Osteoblast (primary cell): ENCODE results near the gene GSPT1. TPM values are rescaled to one million over a fixed set of nuclear protein-coding genes. Genes with fewer than 3 reads are reported as not detected.
A peak's percentile ranks its signal among the peaks of the same experiment; 100 is the strongest.

Source experiments
- DNase-seq: peaks from one replicate; pipeline ENCODE4 v3.0.0; 2011; ENCODE audit warnings: low spot score, mixed read lengths; ENCODE audit not compliant: insufficient read length; ENCODE audit errors: missing footprints
- H2AFZ ChIP-seq: 2 replicates; pipeline ENCODE4 v1.6.0; 2011; ENCODE audit warnings: mild to moderate bottlenecking, low read length
- H3K27ac ChIP-seq: 2 replicates; pipeline ENCODE4 v1.5.1; 2011; ENCODE audit warnings: mild to moderate bottlenecking, low read depth, low read length, moderate library complexity
- H3K27me3 ChIP-seq: 2 replicates; pipeline ENCODE4 v1.6.0; 2012; ENCODE audit warnings: mild to moderate bottlenecking, control low read depth, inconsistent platforms, low read length, moderate library complexity; ENCODE audit not compliant: insufficient read depth
- H3K36me3 ChIP-seq: 2 replicates; pipeline ENCODE4 v1.5.1; 2011; ENCODE audit warnings: mild to moderate bottlenecking, low read length, control low read depth, moderate library complexity; ENCODE audit not compliant: insufficient read depth
- H3K4me1 ChIP-seq: 2 replicates; pipeline ENCODE4 v1.5.1; 2011; ENCODE audit warnings: mild to moderate bottlenecking, low read length, control low read depth, moderate library complexity; ENCODE audit not compliant: insufficient read depth
- H3K4me2 ChIP-seq: 2 replicates; pipeline ENCODE4 v1.6.0; 2011; ENCODE audit warnings: mild to moderate bottlenecking, low read length; ENCODE audit not compliant: insufficient read depth
- H3K4me3 ChIP-seq: fragments of 200-600 bp; sonication (generic); 3 replicates; pipeline ENCODE4 v1.5.1; 2012; ENCODE audit warnings: mild to moderate bottlenecking, low read length, inconsistent platforms; ENCODE audit not compliant: insufficient read depth
- H3K79me2 ChIP-seq: 2 replicates; pipeline ENCODE4 v1.6.0; 2012; ENCODE audit warnings: mild to moderate bottlenecking, low read length, control low read depth, inconsistent platforms; ENCODE audit not compliant: insufficient read depth
- H3K9me3 ChIP-seq: 2 replicates; pipeline ENCODE4 v1.5.1; 2011; ENCODE audit warnings: low read depth, low read length, control low read depth
- H4K20me1 ChIP-seq: 2 replicates; pipeline ENCODE4 v1.6.0; 2012; ENCODE audit warnings: mild to moderate bottlenecking, low read length, control low read depth; ENCODE audit not compliant: insufficient read depth
- CTCF ChIP-seq: IDR thresholded peaks from 2 replicates; pipeline ENCODE4 v1.5.1; 2011; ENCODE audit warnings: mild to moderate bottlenecking, low read depth, low read length, moderate library complexity; ENCODE audit errors: extremely low read depth
- total RNA-seq: library from RNA; depleted of rRNA; stranded (reverse); fragments of >200 nt; gene quantifications from 2 replicates; pipeline ENCODE4 v1.2.3, GENCODE V29; 2012

Gene GSPT1
- total RNA-seq, 1 donor = 109 TPM

- Histone ChIP-seq H3K79me2 (peaks cover 52% of the 10 kb centered on the region), H3K4me3 (no peak overlapping the region), H3K4me1 (peaks cover 7% of the 10 kb centered on the region), H3K4me2 (no peak overlapping the region), H3K36me3 (peaks cover 79% of the 10 kb centered on the region), H3K9me3 (no peaks in the 10 kb centered on the region), H2AFZ (no peak overlapping the region), H4K20me1 (peaks cover 13% of the 10 kb centered on the region), H3K27me3 (no peaks in the 10 kb centered on the region), H3K27ac (no peak overlapping the region)
- no peak for DNase-seq
- no peak for TF ChIP-seq CTCF
Measured at GRCh38 chr16:11880007-11880406, 35.7 kb downstream of the GSPT1 start.

DNA sequence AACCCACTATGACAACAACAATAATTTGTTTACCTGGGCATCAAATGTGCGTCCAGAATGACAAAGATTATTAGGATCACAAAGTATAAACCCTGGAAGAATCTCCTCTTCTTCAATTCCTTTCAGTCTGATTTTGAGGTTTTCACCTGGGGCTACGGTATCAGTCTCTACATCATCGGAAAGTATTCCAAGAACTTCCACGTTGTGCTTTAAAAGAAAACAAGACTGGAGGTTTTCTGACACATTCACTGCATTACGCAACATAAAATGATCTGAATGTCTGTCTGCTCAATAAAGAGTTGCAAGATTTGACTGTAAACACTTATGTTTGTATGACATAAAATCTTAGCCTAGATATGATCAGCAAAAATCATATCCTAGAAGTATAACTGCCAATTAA, 38.4 kb downstream of the GSPT1 start:
- peaks cover 7% of the 10 kb centered on the region for H3K4me1 ChIP-seq
- peaks cover 80% of the 10 kb centered on the region for H3K36me3 ChIP-seq
- no peak overlapping the region for H2AFZ ChIP-seq
- H3K27ac ChIP-seq = peak overlapping the region; percentile 28
- no peak for DNase-seq
- peaks cover 49% of the 10 kb centered on the region for H3K79me2 ChIP-seq
- H4K20me1 ChIP-seq = peaks cover 13% of the 10 kb centered on the region
- H3K9me3 ChIP-seq = no peaks in the 10 kb centered on the region
- no peaks in the 10 kb centered on the region for H3K27me3 ChIP-seq
- no peak overlapping the region for H3K4me3 ChIP-seq
- no peak overlapping the region for H3K4me2 ChIP-seq
- no peak for TF ChIP-seq CTCF

DNA sequence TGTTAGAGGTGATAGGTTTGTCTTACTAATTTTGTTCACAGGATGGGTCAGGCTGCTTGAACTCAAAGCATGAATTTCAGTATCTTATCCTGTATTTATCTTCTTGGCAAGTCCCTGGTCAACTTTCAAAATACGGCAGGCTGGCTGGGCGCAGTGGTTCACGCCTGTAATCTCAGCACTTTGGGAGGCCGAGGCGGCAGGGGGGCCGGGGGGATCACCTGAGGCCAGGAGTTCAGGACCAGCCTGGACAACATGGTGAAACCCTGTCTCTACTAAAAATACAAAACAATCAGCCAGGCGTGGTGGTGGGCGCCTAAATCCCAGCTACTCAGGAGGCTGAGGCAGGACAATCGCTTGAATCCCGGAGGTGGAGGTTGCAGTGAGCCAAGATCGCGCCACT, 39.5 kb downstream of the GSPT1 start:
- H3K9me3 ChIP-seq = no peaks in the 10 kb centered on the region
- peaks cover 41% of the 10 kb centered on the region for H3K79me2 ChIP-seq
- no peaks in the 10 kb centered on the region for H3K27me3 ChIP-seq
- H3K4me1 ChIP-seq = peaks cover 13% of the 10 kb centered on the region
- H3K27ac ChIP-seq = no peak overlapping the region
- no peak overlapping the region for H2AFZ ChIP-seq
- H3K4me2 ChIP-seq = no peak overlapping the region
- no peak for DNase-seq
- peaks cover 13% of the 10 kb centered on the region for H4K20me1 ChIP-seq
- TF ChIP-seq CTCF = no peak
- H3K4me3 ChIP-seq = no peak overlapping the region
- H3K36me3 ChIP-seq = peaks cover 74% of the 10 kb centered on the region

DNA sequence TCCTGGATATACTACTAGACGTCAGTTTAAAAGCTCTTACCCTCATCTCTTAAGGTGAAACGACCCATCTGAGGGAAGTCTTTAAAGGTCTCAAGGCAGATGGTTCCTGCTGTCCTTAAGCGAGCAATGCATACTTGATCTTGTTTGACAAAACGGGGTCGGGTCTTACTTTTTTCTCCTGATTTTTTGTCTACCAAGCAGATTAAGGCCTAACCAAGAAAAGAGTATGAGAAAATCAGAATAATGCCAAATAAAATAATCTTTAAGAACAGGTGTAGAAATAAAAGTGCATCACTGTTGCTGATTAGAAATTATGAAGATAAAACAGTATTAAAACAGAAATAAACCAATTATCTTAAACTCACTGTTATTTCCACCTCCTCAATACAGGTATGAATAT, 40.0 kb downstream of the GSPT1 start:
- Histone ChIP-seq H3K36me3 (peaks cover 68% of the 10 kb centered on the region), H3K4me1 (peaks cover 14% of the 10 kb centered on the region), H3K4me3 (no peak overlapping the region), H4K20me1 (peaks cover 13% of the 10 kb centered on the region), H3K79me2 (peaks cover 38% of the 10 kb centered on the region), H3K9me3 (no peaks in the 10 kb centered on the region), H2AFZ (no peak overlapping the region), H3K27me3 (no peaks in the 10 kb centered on the region), H3K4me2 (no peak overlapping the region), H3K27ac (no peak overlapping the region)
- no peak for TF ChIP-seq CTCF
- no peak for DNase-seq
